Mesothelial cell of epicardium (in vitro differentiated cells): ENCODE measurements around the gene CASR. TPM values are rescaled to one million over a fixed set of nuclear protein-coding genes. Genes with fewer than 3 reads are reported as not detected.
"Not testable (repeated sequence)": the region's sequence is repeated elsewhere in the genome, so short reads cannot be mapped to it uniquely, and the experiment has no call there.

Experiments used
- DNase-seq, 2 experiments: peaks; one replicate each; pipeline ENCODE4 v3.0.0; 2021; ENCODE audit warnings: low spot score in 2 of 2; ENCODE audit not compliant: unreplicated experiment in 2 of 2
- H3K27ac Mint-ChIP-seq: 2 replicates; pipeline ENCODE4 v1.8.0; 2021; ENCODE audit warnings: mixed read lengths
- H3K27me3 Mint-ChIP-seq: 2 replicates; pipeline ENCODE4 v1.8.0; 2021; ENCODE audit warnings: low read depth, mixed read lengths
- H3K36me3 Mint-ChIP-seq: 2 replicates; pipeline ENCODE4 v1.8.0; 2021; ENCODE audit warnings: mixed read lengths
- H3K4me1 Mint-ChIP-seq: 2 replicates; pipeline ENCODE4 v1.8.0; 2021; ENCODE audit warnings: mixed read lengths
- H3K4me3 Mint-ChIP-seq: 2 replicates; pipeline ENCODE4 v1.8.0; 2021; ENCODE audit warnings: mild to moderate bottlenecking, moderate library complexity, mixed read lengths
- H3K9me3 Mint-ChIP-seq: 2 replicates; pipeline ENCODE4 v1.8.0; 2021; ENCODE audit warnings: mixed read lengths
- total RNA-seq: library from RNA; stranded (reverse); gene quantifications from 3 replicates; pipeline ENCODE4 v1.2.1, GENCODE V29; 2021
- TF ChIP-seq, protein P1 (sequence below): fragments of 200-600 bp; sonication (generic); IDR thresholded peaks from one replicate; pipeline ENCODE4 v1.5.0; 2021; ENCODE audit warnings: antibody characterized with exemption; ENCODE audit not compliant: unreplicated experiment

The CASR gene
- total RNA-seq, 1 donor from 2014 or later = 0.02 TPM

DNA sequence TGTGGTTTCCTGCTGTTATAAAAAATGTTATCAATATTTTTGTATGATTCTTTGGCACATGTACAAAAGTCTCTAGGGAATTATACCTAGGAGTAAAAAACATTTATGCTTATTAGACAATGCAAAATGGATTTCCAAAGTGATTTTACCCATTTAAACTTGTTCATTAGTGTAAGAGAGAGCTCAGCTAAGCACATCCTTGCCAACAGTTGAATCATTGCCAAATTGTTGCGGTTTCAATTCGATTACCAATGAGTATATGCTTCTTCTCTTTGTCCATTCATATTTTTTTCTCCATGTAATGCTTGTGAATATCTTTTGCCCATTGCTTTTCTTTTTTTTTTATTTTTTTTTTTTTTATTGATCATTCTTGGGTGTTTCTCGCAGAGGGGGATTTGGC lies 17.2 kb downstream of the CASR start:
- Mint-ChIP-seq H3K36me3 (no peaks in the 10 kb centered on the region), H3K9me3 (peaks cover 24% of the 10 kb centered on the region), H3K4me1 (peaks cover 3% of the 10 kb centered on the region), H3K27me3 (peaks cover 2% of the 10 kb centered on the region), H3K27ac (no peak overlapping the region), H3K4me3 (no peak overlapping the region)
- no peak for DNase-seq
- TF ChIP-seq, protein P1, sequence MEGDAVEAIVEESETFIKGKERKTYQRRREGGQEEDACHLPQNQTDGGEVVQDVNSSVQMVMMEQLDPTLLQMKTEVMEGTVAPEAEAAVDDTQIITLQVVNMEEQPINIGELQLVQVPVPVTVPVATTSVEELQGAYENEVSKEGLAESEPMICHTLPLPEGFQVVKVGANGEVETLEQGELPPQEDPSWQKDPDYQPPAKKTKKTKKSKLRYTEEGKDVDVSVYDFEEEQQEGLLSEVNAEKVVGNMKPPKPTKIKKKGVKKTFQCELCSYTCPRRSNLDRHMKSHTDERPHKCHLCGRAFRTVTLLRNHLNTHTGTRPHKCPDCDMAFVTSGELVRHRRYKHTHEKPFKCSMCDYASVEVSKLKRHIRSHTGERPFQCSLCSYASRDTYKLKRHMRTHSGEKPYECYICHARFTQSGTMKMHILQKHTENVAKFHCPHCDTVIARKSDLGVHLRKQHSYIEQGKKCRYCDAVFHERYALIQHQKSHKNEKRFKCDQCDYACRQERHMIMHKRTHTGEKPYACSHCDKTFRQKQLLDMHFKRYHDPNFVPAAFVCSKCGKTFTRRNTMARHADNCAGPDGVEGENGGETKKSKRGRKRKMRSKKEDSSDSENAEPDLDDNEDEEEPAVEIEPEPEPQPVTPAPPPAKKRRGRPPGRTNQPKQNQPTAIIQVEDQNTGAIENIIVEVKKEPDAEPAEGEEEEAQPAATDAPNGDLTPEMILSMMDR = no peak

DNA sequence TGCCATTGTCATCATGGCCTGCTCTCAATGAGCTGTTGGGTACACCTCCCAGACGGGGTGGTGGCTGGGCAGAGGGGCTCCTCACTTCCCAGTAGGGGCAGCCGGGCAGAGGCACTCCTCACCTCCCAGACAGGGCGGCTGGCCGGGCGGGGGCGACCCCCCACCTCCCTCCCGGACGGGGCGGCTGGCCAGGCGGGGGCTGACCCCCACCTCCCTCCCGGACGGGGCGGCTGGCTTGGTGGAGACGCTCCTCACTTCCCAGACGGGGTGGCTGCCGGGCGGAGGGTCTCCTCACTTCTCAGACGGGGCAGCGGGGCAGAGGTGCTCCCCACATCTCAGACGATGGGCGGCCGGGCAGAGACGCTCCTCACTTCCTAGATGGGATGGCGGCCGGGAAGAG lies 18.0 kb downstream of the CASR start:
- not testable (repeated sequence) for DNase-seq, H3K4me3 Mint-ChIP-seq, H3K36me3 Mint-ChIP-seq, H3K27ac Mint-ChIP-seq, H3K4me1 Mint-ChIP-seq, H3K27me3 Mint-ChIP-seq
- H3K9me3 Mint-ChIP-seq = peaks cover 24% of the 10 kb centered on the region

DNA sequence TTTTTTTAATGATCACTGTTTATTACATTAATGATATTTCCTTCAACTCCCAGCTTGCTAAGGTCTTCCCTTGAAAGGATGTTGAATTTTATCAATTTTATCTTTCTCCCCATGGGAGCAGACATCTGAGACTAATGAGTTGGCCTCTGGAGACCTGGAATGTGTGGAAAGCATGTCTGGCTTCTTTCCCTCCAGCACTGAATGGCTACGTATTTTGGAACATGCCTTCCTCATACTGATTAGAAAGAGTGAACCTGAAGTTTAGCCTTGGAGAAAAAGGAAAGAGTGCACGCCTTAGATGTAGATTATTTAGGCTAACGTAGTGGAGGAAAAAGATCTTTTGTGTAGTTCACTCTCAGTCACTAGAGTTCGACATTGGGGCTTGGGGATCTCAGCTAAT lies 25.1 kb downstream of the CASR start:
- no peaks in the 10 kb centered on the region for H3K27me3 Mint-ChIP-seq
- no peak overlapping the region for H3K4me3 Mint-ChIP-seq
- no peak for DNase-seq
- peaks cover 13% of the 10 kb centered on the region for H3K9me3 Mint-ChIP-seq
- no peaks in the 10 kb centered on the region for H3K36me3 Mint-ChIP-seq
- no peak overlapping the region for H3K27ac Mint-ChIP-seq
- TF ChIP-seq, protein P1 = no peak
- H3K4me1 Mint-ChIP-seq = no peaks in the 10 kb centered on the region

DNA sequence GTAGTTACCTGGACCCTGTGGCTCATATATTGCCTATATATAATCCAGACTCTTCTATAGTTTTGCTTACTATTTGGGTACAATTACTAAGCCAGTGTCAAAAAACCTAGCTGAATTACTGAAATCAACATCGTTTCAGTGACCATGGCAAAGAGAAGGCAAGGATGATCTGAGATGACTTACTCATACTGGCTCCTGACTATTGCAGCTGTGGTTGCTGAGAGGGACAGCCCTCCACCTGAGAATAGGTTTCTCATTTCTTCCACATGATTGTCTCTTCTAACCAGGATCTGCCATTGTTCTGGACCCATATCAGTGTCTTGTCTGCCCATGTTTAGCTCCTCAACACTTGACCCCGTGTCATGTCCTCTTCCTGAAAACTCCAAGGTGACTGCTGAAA lies 30.2 kb downstream of the CASR start:
- TF ChIP-seq, protein P1 = no peak
- no peaks in the 10 kb centered on the region for H3K9me3 Mint-ChIP-seq
- peaks cover 5% of the 10 kb centered on the region for H3K4me1 Mint-ChIP-seq
- H3K4me3 Mint-ChIP-seq = no peak overlapping the region
- no peaks in the 10 kb centered on the region for H3K36me3 Mint-ChIP-seq
- H3K27ac Mint-ChIP-seq = no peak overlapping the region
- no peak for DNase-seq
- H3K27me3 Mint-ChIP-seq = no peaks in the 10 kb centered on the region

DNA sequence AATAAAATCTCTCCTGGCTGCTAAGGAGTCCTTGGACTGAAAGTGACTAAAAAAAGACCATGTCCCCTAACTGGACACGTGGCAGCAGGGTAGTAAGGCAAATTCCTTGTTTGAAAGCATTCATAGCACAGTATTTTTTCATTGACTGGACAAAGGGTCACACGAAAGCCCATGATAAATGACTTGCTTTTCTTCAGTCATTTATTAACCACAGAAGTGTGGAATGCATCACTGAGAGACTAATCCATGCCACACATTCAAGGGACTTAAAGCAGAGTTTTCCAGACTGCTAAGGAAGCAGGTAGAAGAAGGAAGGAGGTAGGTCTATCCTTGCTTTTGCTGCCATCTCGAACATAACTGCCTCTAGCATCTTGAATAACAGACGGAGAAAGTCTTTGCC lies 31.2 kb downstream of the CASR start:
- no peak for DNase-seq
- H3K27ac Mint-ChIP-seq = no peak overlapping the region
- TF ChIP-seq, protein P1 = no peak
- no peaks in the 10 kb centered on the region for H3K36me3 Mint-ChIP-seq
- H3K4me1 Mint-ChIP-seq = peaks cover 5% of the 10 kb centered on the region
- no peak overlapping the region for H3K4me3 Mint-ChIP-seq
- H3K9me3 Mint-ChIP-seq = no peaks in the 10 kb centered on the region
- no peaks in the 10 kb centered on the region for H3K27me3 Mint-ChIP-seq

DNA sequence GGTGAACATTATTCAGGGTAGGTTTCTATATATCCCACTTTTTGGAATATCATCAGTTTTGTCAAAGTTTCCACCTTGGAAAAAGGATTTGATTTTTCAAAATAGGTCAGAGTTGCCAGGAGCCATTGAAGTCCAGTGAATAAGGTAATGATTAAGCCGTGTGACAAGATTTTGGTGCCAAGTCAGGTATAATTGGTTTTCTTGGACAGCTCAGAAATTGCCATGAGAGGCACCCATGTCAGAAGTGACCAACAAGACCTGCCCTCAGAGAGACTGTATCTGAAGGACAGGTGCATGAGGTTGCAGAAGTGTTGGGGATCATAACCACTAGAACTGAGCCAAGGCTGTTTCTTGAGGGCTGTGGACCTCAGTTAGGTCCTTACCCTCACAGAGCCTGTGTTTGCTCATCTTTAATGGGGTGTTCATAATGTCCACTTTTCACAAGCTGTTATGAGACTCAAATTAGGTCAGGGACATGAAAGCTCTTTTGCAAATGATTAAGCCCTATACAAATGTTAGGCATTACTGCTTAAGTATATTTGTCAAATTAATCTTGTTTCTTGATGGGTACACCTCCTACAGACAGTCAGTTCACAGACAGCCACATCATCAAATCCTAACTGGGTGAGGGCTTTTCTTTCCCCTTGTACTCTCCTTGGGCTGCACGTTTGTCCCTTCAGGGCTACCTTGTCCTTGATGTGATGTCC lies 32.3 kb downstream of the CASR start:
- TF ChIP-seq, protein P1 = no peak
- Mint-ChIP-seq H3K27ac (no peak overlapping the region), H3K4me1 (peaks cover 5% of the 10 kb centered on the region), H3K36me3 (no peaks in the 10 kb centered on the region), H3K27me3 (no peaks in the 10 kb centered on the region), H3K9me3 (no peaks in the 10 kb centered on the region), H3K4me3 (no peak overlapping the region)
- no peak for DNase-seq
